ENCODE measurements around the gene ITGAX.

DNA sequence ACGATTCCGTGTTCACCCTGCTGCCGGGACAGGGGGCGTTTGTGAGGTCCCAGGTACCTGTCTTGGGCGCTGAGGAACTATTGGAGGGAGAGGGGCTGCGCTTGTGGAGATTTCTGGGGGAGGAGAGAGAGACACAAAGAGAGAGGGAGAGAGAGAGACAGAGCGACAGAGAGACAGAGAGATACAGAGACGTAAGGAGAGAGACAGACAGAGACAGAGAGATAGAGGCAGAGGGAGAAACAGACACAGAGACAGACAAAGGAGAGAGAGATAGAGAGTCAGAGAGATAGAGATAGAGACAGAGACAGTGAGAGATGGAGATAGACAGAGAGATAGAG lies 24.5 kb upstream of the ITGAX start:
- TF ChIP-seq, protein P1, sequence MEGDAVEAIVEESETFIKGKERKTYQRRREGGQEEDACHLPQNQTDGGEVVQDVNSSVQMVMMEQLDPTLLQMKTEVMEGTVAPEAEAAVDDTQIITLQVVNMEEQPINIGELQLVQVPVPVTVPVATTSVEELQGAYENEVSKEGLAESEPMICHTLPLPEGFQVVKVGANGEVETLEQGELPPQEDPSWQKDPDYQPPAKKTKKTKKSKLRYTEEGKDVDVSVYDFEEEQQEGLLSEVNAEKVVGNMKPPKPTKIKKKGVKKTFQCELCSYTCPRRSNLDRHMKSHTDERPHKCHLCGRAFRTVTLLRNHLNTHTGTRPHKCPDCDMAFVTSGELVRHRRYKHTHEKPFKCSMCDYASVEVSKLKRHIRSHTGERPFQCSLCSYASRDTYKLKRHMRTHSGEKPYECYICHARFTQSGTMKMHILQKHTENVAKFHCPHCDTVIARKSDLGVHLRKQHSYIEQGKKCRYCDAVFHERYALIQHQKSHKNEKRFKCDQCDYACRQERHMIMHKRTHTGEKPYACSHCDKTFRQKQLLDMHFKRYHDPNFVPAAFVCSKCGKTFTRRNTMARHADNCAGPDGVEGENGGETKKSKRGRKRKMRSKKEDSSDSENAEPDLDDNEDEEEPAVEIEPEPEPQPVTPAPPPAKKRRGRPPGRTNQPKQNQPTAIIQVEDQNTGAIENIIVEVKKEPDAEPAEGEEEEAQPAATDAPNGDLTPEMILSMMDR (IDR thresholded peaks at IDR 0.05; ENCODE audit: insufficient read depth, low read length, poor library complexity, severe bottlenecking), result no peak
- no peak for TF ChIP-seq EZH2phosphoT487 (conservative IDR thresholded peaks at IDR 0.05; ENCODE audit: low read length)
